UCSD-AML1 (cell line): Measurements from ENCODE around the gene ARMH3.

Experiments used
- DNase-seq: peaks from one replicate; lab custom pipeline; 2025; ENCODE audit not compliant: unreplicated experiment; lab: John Stamatoyannopoulos, UW

The ARMH3 gene

DNA sequence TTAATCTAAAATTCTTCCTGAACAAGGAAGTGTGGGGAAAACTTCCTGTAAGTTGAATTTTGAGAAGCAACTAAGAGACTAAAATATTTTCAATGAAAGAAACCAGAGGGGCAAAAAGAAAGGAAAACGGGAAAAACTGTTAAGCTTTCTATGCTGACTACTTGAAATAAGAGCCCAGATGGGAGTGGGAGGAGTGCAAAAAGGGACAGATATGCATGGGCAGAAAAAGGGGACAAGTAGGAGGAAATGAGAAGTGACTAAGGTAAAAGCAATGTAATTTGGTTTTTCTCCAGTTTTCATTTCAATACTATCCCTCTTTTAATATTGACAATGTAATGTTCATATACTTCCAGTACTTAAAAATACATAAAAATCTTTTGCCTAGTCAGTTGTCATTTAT lies 248.8 kb downstream of the ARMH3 start:
- no peak for DNase-seq

DNA sequence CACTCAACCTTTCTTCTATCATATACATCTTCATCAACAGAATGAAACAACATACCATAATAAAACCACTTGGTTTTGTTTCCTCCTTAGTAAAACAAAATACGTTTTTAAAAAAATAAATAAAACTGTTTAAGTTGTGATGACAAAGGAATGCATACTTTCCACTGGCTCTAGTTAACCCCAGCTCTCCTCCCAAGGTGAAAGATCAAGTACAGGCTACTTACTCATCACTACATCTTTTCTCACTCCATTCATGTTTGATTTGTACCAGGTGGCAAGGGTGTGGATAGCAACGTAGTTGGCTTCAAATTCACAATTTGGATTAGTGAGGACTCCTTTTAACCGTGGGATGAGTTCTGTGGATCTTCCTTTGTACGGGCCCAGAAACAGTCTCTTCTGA lies 252.5 kb downstream of the ARMH3 start:
- no peak for DNase-seq

DNA sequence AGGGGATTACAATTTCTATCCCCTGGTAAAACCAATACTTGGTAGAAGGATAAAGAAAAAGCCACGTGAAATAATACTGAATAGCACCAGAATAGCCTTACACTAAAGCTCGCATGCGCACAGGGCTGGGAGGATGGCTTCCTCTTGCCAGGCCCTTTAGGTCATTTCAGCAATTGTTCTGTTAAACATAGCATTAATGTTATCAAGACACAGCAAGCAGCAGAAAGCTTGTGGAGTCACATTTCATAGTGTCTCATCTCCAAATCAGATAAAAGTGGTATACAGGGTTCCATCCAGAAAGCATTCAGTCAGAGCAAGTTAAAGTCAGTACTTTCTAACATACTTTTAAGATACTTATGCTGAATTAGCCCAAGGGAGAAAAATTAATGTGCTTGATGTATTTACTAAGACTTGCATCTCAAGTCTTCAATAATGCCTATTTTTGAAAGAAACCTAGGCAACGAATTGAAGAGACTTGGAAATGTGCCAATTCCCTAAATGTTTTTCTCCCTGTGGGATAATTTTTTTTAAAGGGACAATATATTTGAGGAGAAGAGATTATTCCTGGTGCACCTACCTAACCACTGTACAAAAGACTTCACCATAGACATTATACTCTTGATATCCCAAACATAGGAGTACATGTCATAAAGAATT lies 258.4 kb downstream of the ARMH3 start:
- DNase-seq = no peak
